ENCODE data around the gene TTF1.

GRCh38 chr9:132369421-132369820, 37.2 kb downstream of the TTF1 start:
- no peak for TF ChIP-seq PAX5 (IDR thresholded peaks at IDR 0.05; ENCODE audit: insufficient read depth, low read length, severe bottlenecking)
- no peak for TF ChIP-seq SPI1 (IDR thresholded peaks at IDR 0.05; ENCODE audit: low read depth, low read length)
- no peak for TF ChIP-seq TAF1 (IDR thresholded peaks at IDR 0.05; ENCODE audit: low read depth, low read length)
- no peak for TF ChIP-seq POLR2A (IDR thresholded peaks at IDR 0.05; ENCODE audit: low read depth, low read length)
- TF ChIP-seq POLR2AphosphoS5 (IDR thresholded peaks at IDR 0.05; ENCODE audit: low read depth, low read length): no peak
- no peak for TF ChIP-seq POU2F2 (IDR thresholded peaks at IDR 0.05; ENCODE audit: low read depth, low read length)
